NCI-H2107 (cell line): ENCODE measurements around the gene IRX2.

ENCODE experiments used
- DNase-seq: peaks from one replicate; lab custom pipeline; 2025; lab: John Stamatoyannopoulos, UW

Gene IRX2

GRCh38 chr5:2755681-2756171, 4.2 kb upstream of the IRX2 start:
- DNase-seq = no peak

- DNase-seq = no peak
Observed at GRCh38 chr5:2755076-2755680, 3.7 kb upstream of the IRX2 start.

DNA sequence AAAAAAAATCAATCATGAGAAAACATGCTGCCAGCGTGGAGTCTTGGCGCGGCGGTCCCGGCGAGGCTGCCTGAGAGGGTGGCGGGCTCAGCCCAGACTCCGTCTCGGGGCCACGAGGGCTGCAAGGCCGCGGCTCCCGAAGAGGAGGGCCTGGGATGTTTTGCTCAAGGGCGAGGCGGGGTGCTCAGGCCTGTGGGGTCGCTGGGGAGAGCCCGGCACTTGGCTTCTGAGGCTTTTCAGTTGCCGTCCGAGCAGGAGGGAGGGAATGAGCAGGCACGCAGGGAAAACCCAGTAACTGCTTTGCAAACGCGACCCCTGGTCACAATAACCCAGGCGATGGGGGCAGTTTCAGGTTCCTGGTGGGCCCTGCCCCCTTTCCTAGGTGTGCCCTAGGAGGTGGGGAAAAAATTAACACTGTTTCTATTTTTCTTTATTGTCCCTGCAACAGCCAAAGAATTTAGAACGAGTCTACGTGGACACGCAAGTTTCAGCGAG, 3.2 kb upstream of the IRX2 start:
- no peak for DNase-seq

GRCh38 chr5:2753452-2754420, 2.3 kb upstream of the IRX2 start:
- DNase-seq = no peak

GRCh38 chr5:2752821-2753439, 1.5 kb upstream of the IRX2 start:
- no peak for DNase-seq

DNA sequence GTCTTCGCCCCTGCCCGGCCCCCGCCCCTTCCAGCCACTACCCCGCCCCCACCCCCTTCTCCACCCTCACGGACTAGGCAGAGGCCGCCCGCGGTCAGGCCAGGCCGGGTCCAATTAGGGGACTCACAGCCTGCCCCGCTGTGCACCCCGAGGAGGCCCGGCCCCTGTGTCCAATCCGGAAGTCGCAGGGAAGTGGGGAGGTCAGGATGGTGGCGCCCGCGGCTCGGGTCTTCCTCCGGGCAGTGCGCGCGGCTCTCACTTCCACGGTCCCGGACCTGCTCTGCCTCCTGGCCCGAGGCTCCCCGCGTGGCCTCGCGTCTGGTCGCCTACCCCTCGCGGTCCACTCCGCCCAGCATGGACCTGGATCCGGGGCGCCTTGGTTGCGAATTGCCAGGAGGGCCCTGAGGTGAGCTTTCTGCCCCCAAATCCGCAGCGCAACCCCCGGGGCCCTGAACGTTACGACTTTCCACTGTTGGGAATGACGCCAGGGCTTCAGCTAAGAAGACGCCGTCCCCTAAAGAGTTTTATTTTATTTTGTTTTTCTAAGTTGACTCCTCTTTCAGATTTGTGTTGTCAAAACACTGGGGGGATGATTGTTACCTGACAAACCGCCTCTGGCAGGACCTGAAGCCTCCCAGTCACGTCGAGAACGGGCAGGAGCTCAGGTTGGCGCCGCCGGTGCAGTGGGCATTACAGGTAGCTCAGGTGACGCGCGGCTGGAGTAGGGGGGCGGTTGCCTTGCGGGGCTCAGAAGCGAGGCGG, 763 bp upstream of the IRX2 start:
- DNase-seq = no peak

DNA sequence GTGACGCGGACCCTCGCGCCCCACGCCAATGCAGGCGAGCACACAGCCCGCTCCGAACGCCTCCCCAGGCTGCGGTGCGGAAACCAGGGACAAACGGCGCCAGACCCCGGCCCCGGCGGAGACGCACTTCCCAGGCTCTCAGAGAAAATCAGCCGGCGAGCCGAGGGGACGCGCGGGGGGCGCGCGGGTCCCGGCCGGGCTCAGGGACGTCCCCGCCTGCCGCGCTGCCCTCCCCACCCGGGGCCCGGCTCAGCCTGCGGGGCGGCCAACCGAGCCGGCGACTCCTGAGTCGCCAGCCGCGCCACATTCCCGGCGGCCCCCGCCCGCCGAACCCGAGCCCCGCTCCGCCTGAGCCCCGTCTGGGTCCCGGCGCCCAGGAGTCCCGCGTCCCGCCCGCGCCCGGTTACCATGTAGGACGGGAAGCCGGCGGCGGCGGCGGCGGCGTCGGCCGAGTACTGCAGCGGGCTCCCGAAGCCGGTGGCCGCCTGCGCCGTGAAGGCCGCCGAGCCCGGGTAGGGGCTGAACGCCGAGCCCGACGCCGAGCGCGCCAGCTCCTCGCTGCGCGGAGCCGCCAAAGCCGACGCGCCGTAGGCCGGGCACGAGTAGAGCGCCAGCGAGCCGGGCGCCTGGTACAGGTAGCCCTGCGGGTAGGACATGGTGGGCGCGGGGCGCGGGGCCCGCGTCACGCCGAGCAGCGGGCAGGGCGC, 566 bp downstream of the IRX2 start:
- no peak for DNase-seq

DNA sequence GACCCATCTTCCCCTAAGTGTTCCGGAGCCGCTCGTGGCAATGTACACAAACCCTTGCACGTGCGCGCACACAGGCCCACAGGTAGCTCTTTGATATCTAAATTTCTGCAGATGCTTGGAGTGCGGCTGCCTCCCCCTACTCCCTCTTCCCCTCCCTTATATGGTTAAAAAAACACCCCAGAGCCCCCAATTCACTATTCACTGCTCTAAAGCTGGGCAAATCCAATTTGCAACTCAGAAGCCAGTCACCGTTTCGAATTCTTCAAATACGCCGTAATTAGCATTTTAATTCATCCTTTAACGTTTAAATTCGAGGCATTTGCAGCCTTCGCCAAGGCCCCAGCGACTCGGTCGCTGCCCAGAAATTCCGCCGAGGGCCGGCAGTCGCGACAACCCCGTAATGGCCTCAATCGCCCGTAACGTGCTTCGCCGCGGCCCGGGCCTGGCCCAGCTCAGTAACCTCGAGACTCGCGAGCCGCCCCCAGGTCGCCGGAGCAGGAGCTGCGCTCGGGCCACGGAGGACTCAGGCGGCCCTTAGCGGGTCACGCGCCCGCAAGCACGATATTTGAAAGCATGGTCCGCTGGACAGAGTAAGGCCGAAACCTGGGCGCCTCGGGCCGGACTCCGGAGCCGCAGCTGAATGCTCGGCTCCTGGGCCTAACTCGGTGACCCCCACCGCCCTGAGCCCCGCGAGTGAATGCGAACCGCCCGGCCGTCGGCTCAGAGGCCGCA, 1.3 kb downstream of the IRX2 start:
- DNase-seq = no peak

GRCh38 chr5:2749514-2750025, 1.9 kb downstream of the IRX2 start:
- DNase-seq = no peak

- no peak for DNase-seq
Observed at GRCh38 chr5:2748861-2749513, 2.5 kb downstream of the IRX2 start.

DNA sequence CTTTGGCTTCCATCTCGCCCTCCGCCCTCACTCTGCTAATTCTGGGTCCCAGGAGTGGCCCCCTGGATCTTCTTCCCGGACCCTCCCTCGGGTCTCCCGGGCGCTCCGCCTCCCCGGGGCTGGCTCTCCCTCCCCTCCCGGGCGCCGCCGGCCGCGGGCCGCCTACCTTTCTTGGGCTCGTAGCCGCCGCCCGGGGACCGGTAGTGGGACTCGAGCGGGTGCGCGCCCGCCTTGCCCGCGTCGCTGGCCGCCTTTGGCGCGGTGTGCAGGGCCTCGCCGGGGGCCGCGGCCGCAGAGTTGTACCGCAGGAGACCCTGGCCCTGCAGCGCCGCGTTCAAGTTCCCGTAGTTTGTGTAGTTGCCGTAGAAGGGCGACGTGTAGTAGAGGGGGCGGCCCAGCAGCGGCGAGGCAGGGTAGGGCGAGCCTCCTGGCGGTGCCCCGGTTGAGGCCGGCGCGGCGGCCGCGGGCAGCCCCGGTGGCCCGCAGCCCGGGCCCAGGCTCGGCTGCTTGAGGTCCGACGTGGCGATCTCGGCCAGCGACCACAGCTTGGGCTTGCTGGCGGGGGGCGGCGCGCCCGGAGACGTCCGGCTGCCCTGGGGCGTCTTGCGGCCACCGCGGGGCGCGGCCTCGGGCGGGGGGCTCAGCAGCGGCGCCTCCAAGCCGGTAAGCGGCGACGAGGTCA, 3.2 kb downstream of the IRX2 start:
- DNase-seq = no peak

GRCh38 chr5:2747363-2748162, 3.9 kb downstream of the IRX2 start:
- no peak for DNase-seq

DNA sequence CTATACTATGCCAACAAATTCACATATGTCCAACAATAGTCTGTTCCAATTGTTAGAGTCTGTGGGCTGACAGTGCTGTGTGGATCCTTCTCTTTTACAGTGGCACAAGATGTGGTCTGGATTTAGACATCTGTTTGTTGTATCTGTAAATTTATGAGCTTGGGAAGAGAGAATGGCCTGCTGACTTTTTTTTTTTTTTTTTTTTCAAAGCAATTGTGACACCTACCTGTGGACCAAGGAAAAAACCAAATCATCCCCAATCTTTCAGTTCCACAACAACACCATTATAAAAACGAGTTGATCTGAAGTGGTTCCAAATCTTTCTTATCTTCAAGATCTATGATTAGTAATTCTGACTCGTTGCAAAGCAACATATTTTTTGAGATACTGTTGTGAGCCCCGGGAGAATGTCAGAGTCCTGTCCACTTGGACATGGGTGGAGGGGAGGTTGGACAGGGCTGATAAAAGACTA, 4.9 kb downstream of the IRX2 start:
- no peak for DNase-seq

- no peak for DNase-seq
Observed at GRCh38 chr5:2744485-2744884, 7.0 kb downstream of the IRX2 start.

- DNase-seq = no peak
Observed at GRCh38 chr5:2742921-2743679, 8.4 kb downstream of the IRX2 start.

DNA sequence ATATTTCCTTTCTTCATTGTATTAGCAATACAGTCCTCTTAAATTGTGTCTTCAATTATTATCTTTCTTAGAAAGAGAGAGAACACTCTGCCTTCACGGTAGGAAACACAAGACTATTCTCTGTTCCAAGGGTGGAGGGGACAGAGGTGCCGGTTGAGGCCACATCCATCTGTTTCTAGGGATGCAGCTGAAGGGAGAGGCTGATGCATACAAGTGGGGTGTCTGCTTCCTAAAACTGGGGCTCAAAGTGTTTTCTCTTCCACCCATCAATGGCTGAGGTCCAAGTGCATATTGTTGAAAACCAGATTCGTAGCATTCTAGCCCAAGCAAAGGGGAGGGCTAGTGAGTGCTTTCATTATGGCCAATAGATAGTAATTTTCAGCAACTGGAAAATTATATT, 9.5 kb downstream of the IRX2 start:
- no peak for DNase-seq

- no peak for DNase-seq
Observed at GRCh38 chr5:2740876-2741555, 10.5 kb downstream of the IRX2 start.
